H9 (cell line): Measurements from ENCODE around the gene ZNF335. TPM values are rescaled to one million over a fixed set of nuclear protein-coding genes. Genes with fewer than 3 reads are reported as not detected.
A peak's percentile ranks its signal among the peaks of the same experiment; 100 is the strongest.

Experiments used
- DNase-seq: peaks from one replicate; pipeline ENCODE4 v3.0.0-alpha.2; 2017
- H2AFZ ChIP-seq: one replicate; pipeline ENCODE4 v1.6.1; 2013; ENCODE audit warnings: mild to moderate bottlenecking, low read length, control low read depth, moderate library complexity
- H2AK5ac ChIP-seq: 2 replicates; pipeline ENCODE4 v1.6.1; 2013; ENCODE audit warnings: low read length, control low read depth, mixed read lengths; ENCODE audit not compliant: insufficient read length
- H2BK120ac ChIP-seq: one replicate; pipeline ENCODE4 v1.6.1; 2013; ENCODE audit warnings: low read depth, mild to moderate bottlenecking, low read length, control low read depth, inconsistent platforms; ENCODE audit not compliant: poor library complexity, severe bottlenecking
- H2BK12ac ChIP-seq: 2 replicates; pipeline ENCODE4 v1.6.1; 2013; ENCODE audit warnings: low read length, control low read depth, mixed read lengths, low read depth; ENCODE audit not compliant: insufficient read length
- H2BK15ac ChIP-seq: 2 replicates; pipeline ENCODE4 v1.6.1; 2013; ENCODE audit warnings: low read depth, low read length, control low read depth
- H2BK20ac ChIP-seq: one replicate; pipeline ENCODE4 v1.6.1; 2013; ENCODE audit warnings: low read depth, mild to moderate bottlenecking, low read length, control low read depth, inconsistent platforms; ENCODE audit not compliant: poor library complexity, severe bottlenecking
- H2BK5ac ChIP-seq: 2 replicates; pipeline ENCODE4 v1.6.1; 2013; ENCODE audit warnings: low read length, control low read depth, mixed read lengths; ENCODE audit not compliant: insufficient read length
- H3K14ac ChIP-seq: 2 replicates; pipeline ENCODE4 v1.6.1; 2013; ENCODE audit warnings: low read length, control low read depth; ENCODE audit not compliant: insufficient read depth
- H3K18ac ChIP-seq: 2 replicates; pipeline ENCODE4 v1.6.1; 2013; ENCODE audit warnings: low read depth, mild to moderate bottlenecking, mixed read lengths, low read length, control low read depth; ENCODE audit not compliant: insufficient read length
- H3K23ac ChIP-seq: 2 replicates; pipeline ENCODE4 v1.6.1; 2013; ENCODE audit warnings: low read length, control low read depth, mixed read lengths, low read depth; ENCODE audit not compliant: insufficient read length
- H3K23me2 ChIP-seq: 2 replicates; pipeline ENCODE4 v1.6.1; 2013; ENCODE audit warnings: low read depth, mild to moderate bottlenecking, mixed read lengths, low read length, control low read depth; ENCODE audit not compliant: insufficient read length, poor library complexity, severe bottlenecking
- H3K27ac ChIP-seq: 2 replicates; pipeline ENCODE4 v1.5.1; 2013; ENCODE audit warnings: low read length, control low read depth, mixed read lengths, low read depth; ENCODE audit not compliant: insufficient read length
- H3K27me3 ChIP-seq: 2 replicates; pipeline ENCODE4 v1.6.1; 2013; ENCODE audit warnings: low read length, control low read depth, inconsistent platforms; ENCODE audit not compliant: insufficient read depth
- H3K4ac ChIP-seq: 2 replicates; pipeline ENCODE4 v1.6.1; 2013; ENCODE audit warnings: low read depth, mild to moderate bottlenecking, control low read depth, inconsistent platforms, low read length, moderate library complexity
- H3K4me1 ChIP-seq: 2 replicates; pipeline ENCODE4 v1.6.1; 2013; ENCODE audit warnings: low read length, control low read depth, inconsistent platforms; ENCODE audit not compliant: insufficient read depth
- H3K4me2 ChIP-seq: 2 replicates; pipeline ENCODE4 v1.6.1; 2013; ENCODE audit warnings: low read length, control low read depth, mixed read lengths; ENCODE audit not compliant: insufficient read length, insufficient read depth
- H3K56ac ChIP-seq: 2 replicates; pipeline ENCODE4 v1.6.1; 2013; ENCODE audit warnings: low read depth, mild to moderate bottlenecking, mixed read lengths, low read length, control low read depth; ENCODE audit not compliant: insufficient read length
- H3K79me1 ChIP-seq: 2 replicates; pipeline ENCODE4 v1.6.1; 2013; ENCODE audit warnings: low read depth, mild to moderate bottlenecking, moderate library complexity, low read length, control low read depth, inconsistent platforms; ENCODE audit not compliant: insufficient read depth, poor library complexity, severe bottlenecking
- H3K79me2 ChIP-seq: 2 replicates; pipeline ENCODE4 v1.6.1; 2013; ENCODE audit warnings: low read length, control low read depth, inconsistent platforms; ENCODE audit not compliant: insufficient read depth
- H3K9ac ChIP-seq: 2 replicates; pipeline ENCODE4 v1.6.1; 2013; ENCODE audit warnings: low read length, control low read depth, mixed read lengths; ENCODE audit not compliant: insufficient read length; ENCODE audit errors: extremely low read depth
- H3K9me3 ChIP-seq: one replicate; pipeline ENCODE4 v1.6.1; 2013; ENCODE audit warnings: low read depth, low read length, inconsistent platforms; ENCODE audit not compliant: control insufficient read depth
- H3T11ph ChIP-seq: one replicate; pipeline ENCODE4 v1.6.1; 2013; ENCODE audit warnings: mild to moderate bottlenecking, low read length, control low read depth, inconsistent platforms
- H4K20me1 ChIP-seq: one replicate; pipeline ENCODE4 v1.6.1; 2013; ENCODE audit not compliant: control insufficient read depth, insufficient read length, insufficient read depth
- H4K5ac ChIP-seq: 2 replicates; pipeline ENCODE4 v1.6.1; 2013; ENCODE audit warnings: low read depth, mild to moderate bottlenecking, mixed read lengths, low read length, control low read depth; ENCODE audit not compliant: insufficient read length
- H4K8ac ChIP-seq: replicated peaks from 2 replicates; pipeline ENCODE4 v1.6.1; 2013; ENCODE audit warnings: low read length, control low read depth, mixed read lengths, low read depth; ENCODE audit not compliant: insufficient read length
- H4K91ac ChIP-seq: 2 replicates; pipeline ENCODE4 v1.6.1; 2013; ENCODE audit warnings: low read depth, mild to moderate bottlenecking, moderate library complexity, mixed read lengths, low read length, control low read depth; ENCODE audit not compliant: insufficient read length
- H3K27ac Mint-ChIP-seq, 3 experiments: 2 replicates in 2 of 3; 3 replicates in 1 of 3; pipeline ENCODE4 v1.8.0; 2020 to 2021; ENCODE audit warnings: mixed read lengths in 3 of 3, mild to moderate bottlenecking in 1 of 3, moderate library complexity in 1 of 3
- H3K27me3 Mint-ChIP-seq: 2 replicates; pipeline ENCODE4 v1.8.0; 2021; ENCODE audit warnings: low read depth, mild to moderate bottlenecking, moderate library complexity, mixed read lengths
- H3K36me3 Mint-ChIP-seq, 3 experiments: 2 replicates in 2 of 3; 3 replicates in 1 of 3; pipeline ENCODE4 v1.8.0; 2020 to 2021; ENCODE audit warnings: low read depth in 3 of 3, mixed read lengths in 3 of 3; ENCODE audit not compliant: insufficient read depth in 1 of 3
- H3K4me1 Mint-ChIP-seq, 2 experiments: 2 replicates each; pipeline ENCODE4 v1.8.0; 2020; ENCODE audit warnings: mixed read lengths in 2 of 2
- H3K4me3 Mint-ChIP-seq, 2 experiments: 2 replicates in 1 of 2; 3 replicates in 1 of 2; pipeline ENCODE4 v1.8.0; 2020 to 2021; ENCODE audit warnings: mild to moderate bottlenecking in 2 of 2, mixed read lengths in 2 of 2, moderate library complexity in 1 of 2
- H3K9me3 Mint-ChIP-seq, 2 experiments: 2 replicates in 1 of 2; 3 replicates in 1 of 2; pipeline ENCODE4 v1.8.0; 2020; ENCODE audit warnings: mild to moderate bottlenecking in 2 of 2, mixed read lengths in 2 of 2, moderate library complexity in 1 of 2
- WGBS: extraction: QIAGEN DNeasy Blood & Tissue Kit; methylation state at CpG from one replicate; pipeline ENCODE4 v1.1.7; 2013; ENCODE audit warnings: missing lambda C conversion rate, low lambda C conversion rate, mixed read lengths; ENCODE audit not compliant: insufficient read length; ENCODE audit errors: extremely low coverage; 5-methylcytosine and 5-hydroxymethylcytosine counted together
- total RNA-seq: library from RNA; stranded (reverse); gene quantifications from 2 replicates; pipeline ENCODE4 v1.2.1, GENCODE V29; 2021
- TF ChIP-seq, protein P1 (sequence below): fragments of 200-600 bp; sonication (generic); conservative IDR thresholded peaks from 3 replicates; pipeline ENCODE4 v1.8.0; 2021; ENCODE audit warnings: antibody characterized with exemption, mild to moderate bottlenecking

ZNF335 gene
- total RNA-seq, 1 experiment from 2014 or later = 21.1 TPM

DNA sequence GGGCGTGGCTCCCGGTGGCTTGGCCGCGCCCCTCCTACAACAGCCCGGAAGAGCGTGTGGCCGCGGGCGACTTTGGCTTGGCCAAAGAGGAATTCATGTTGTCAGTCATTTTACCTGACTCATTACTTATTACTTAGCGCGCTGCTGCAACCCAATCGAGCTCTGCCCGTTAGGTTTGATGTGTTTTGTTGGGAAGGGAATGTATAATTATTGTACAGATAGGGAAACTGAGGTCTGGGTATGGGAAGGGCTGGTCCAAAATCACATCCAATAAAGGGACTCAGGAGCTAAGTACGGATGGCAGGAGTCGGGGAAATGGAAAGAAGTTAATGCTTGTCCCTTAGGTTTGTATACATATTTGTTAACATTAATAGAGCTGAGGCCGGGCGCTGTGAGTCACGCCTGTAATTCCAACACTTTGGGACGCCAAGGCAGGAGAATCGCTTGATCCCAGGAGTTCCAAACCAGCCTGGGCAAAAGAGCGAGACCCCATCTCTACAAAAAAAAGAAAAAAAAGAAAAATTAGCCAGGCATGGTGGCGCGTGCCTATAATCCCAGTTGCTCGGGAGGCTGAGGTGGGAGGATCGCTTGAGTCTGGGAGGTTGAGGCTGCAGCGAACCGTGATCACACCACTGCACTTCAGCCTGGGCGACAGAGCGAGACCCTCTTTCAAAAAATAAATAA lies 639 bp upstream of the ZNF335 start:
- H3K23me2 ChIP-seq = peaks cover 8% of the 10 kb centered on the region
- H4K8ac ChIP-seq = no peak overlapping the region
- H2AFZ ChIP-seq = peak overlapping the region; percentile 76
- H3K27me3 Mint-ChIP-seq = no peaks in the 10 kb centered on the region; the same call in 1 of the 2 replicates
- H4K91ac ChIP-seq = no peak overlapping the region
- no peak overlapping the region for H2BK120ac ChIP-seq
- H3K4me3 Mint-ChIP-seq = peak overlapping the region; percentile 92 to 95
- H3K4me2 ChIP-seq = peak overlapping the region; percentile 79
- H2BK12ac ChIP-seq = no peak overlapping the region
- no peak overlapping the region for H2BK5ac ChIP-seq
- no peaks in the 10 kb centered on the region for H3K9me3 ChIP-seq
- H4K5ac ChIP-seq = no peak overlapping the region
- no peak overlapping the region for H2BK15ac ChIP-seq
- no peaks in the 10 kb centered on the region for H4K20me1 ChIP-seq
- peaks cover 0 to 4% (median 1%) of the 10 kb centered on the region in 3 experiments; a peak in 3 of 7 replicates for H3K36me3 Mint-ChIP-seq
- WGBS = no CpG with 5 or more reads among the region's 29 CpGs
- H3K27me3 ChIP-seq = no peaks in the 10 kb centered on the region
- no peak overlapping the region for H3K18ac ChIP-seq
- no peak overlapping the region for H3T11ph ChIP-seq
- TF ChIP-seq, protein P1, sequence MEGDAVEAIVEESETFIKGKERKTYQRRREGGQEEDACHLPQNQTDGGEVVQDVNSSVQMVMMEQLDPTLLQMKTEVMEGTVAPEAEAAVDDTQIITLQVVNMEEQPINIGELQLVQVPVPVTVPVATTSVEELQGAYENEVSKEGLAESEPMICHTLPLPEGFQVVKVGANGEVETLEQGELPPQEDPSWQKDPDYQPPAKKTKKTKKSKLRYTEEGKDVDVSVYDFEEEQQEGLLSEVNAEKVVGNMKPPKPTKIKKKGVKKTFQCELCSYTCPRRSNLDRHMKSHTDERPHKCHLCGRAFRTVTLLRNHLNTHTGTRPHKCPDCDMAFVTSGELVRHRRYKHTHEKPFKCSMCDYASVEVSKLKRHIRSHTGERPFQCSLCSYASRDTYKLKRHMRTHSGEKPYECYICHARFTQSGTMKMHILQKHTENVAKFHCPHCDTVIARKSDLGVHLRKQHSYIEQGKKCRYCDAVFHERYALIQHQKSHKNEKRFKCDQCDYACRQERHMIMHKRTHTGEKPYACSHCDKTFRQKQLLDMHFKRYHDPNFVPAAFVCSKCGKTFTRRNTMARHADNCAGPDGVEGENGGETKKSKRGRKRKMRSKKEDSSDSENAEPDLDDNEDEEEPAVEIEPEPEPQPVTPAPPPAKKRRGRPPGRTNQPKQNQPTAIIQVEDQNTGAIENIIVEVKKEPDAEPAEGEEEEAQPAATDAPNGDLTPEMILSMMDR = no peak
- H3K4ac ChIP-seq = no peak overlapping the region
- no peak overlapping the region for H3K56ac ChIP-seq
- H3K4me1 ChIP-seq = no peaks in the 10 kb centered on the region
- peaks cover 14 to 17% of the 10 kb centered on the region in 2 experiments for H3K4me1 Mint-ChIP-seq
- H3K14ac ChIP-seq = no peak overlapping the region
- H3K9ac ChIP-seq = peak overlapping the region; percentile 79
- no peak overlapping the region for H3K23ac ChIP-seq
- DNase-seq = no peak
- H3K79me2 ChIP-seq = no peaks in the 10 kb centered on the region
- H3K27ac Mint-ChIP-seq = peak overlapping the region; percentile 100
- peak overlapping the region; percentile 72 for H3K27ac ChIP-seq
- H2AK5ac ChIP-seq = no peak overlapping the region
- no peaks in the 10 kb centered on the region; a peak in 1 of 5 replicates for H3K9me3 Mint-ChIP-seq
- no peak overlapping the region for H2BK20ac ChIP-seq
- no peaks in the 10 kb centered on the region for H3K79me1 ChIP-seq
